T-helper 17 cell (primary cell): ENCODE results near the gene CDK5RAP2. TPM values are rescaled to one million over a fixed set of nuclear protein-coding genes. Genes with fewer than 3 reads are reported as not detected.
"Not testable (repeated sequence)": the region's sequence is repeated elsewhere in the genome, so short reads cannot be mapped to it uniquely, and the experiment has no call there.

Source experiments
- ATAC-seq: fragments of 150-1000 bp; cut with Tn5 transposase; 2 replicates; pipeline ENCODE4 v1.10.0; 2021; ENCODE audit warnings: mild to moderate bottlenecking, moderate library complexity
- DNase-seq, 3 donors: peaks; one replicate each; pipeline versions ENCODE4 v3.0.0 to v3.0.0-alpha.2; 2020 to 2021
- H3K9me3 ChIP-seq: one replicate; pipeline ENCODE4 v1.7.0; 2013; ENCODE audit warnings: low read length, mild to moderate bottlenecking; ENCODE audit not compliant: control insufficient read depth, poor library complexity, severe bottlenecking
- H3K27ac Mint-ChIP-seq: one replicate; pipeline ENCODE4 v1.8.0; 2022; ENCODE audit warnings: mild to moderate bottlenecking, moderate library complexity, mixed read lengths
- H3K27me3 Mint-ChIP-seq: one replicate; pipeline ENCODE4 v1.8.0; 2022; ENCODE audit warnings: mixed read lengths
- H3K36me3 Mint-ChIP-seq: one replicate; pipeline ENCODE4 v1.8.0; 2022; ENCODE audit warnings: low read depth, mixed read lengths
- H3K4me1 Mint-ChIP-seq: one replicate; pipeline ENCODE4 v1.8.0; 2022; ENCODE audit warnings: mild to moderate bottlenecking, mixed read lengths
- H3K4me3 Mint-ChIP-seq: one replicate; pipeline ENCODE4 v1.8.0; 2022; ENCODE audit warnings: mild to moderate bottlenecking, moderate library complexity, mixed read lengths
- total RNA-seq, 4 donors: library from RNA in 2 of 4; stranded (reverse) in 2 of 4; gene quantifications; one replicate each; pipeline ENCODE4 v1.2.3 and lab custom pipeline; 2022 to 2026

Gene CDK5RAP2
- total RNA-seq, 2 donors from 2014 or later, result 59.5 to 68.1 TPM

DNA sequence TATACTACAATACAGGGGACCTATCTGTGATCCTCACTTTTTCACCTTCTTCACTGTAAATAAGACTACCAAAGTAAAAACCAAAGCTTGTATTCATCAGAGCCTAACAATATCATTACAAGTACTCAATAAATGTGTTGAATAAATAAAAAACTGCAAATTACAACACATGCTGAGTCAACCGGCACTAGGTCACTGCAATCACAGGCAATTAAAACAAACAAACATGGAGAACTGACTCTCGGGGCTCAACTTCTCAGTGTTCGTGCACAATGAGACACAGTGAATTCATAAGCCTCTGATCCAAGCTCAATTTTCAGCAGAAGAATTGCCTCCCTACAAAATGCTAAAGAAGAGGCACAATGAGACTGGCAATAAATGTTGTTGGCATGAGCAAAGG is 69.2 kb downstream of the CDK5RAP2 start:
- peaks cover 18% of the 10 kb centered on the region for H3K36me3 Mint-ChIP-seq
- H3K4me1 Mint-ChIP-seq, result no peaks in the 10 kb centered on the region
- no peak overlapping the region for H3K4me3 Mint-ChIP-seq
- no peak overlapping the region for H3K27ac Mint-ChIP-seq
- ATAC-seq, result no peak
- no peaks in the 10 kb centered on the region for H3K27me3 Mint-ChIP-seq
- no peaks in the 10 kb centered on the region for H3K9me3 ChIP-seq
- DNase-seq, result no peak

DNA sequence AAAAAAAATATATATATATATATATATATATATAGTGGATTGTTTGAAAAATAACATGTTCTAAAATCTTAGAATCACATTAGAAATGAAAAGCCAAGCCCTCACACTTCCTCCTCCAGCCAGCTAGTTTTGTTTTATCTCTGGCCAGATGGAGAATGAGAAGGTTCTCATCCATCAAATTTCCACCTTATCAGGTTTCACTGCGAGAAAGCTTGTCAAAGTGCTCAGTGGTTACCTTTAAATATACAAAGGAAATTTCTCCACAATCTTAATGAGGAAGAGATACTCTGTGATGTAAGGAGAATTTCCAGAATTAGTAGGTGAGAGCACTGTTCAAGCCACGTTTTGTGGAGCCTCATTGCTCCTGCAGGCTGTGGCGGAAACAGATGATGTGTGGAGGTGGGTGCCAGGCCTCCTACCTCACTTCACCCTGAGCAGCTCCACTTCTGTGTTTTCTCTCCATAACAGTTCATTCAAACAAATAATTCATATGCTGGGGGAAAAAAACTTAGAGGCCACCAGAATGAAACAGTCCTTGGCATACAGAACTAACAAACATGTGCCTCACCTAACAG is 71.9 kb downstream of the CDK5RAP2 start:
- Mint-ChIP-seq H3K27me3 (no peaks in the 10 kb centered on the region), H3K4me3 (no peak overlapping the region), H3K36me3 (peaks cover 7% of the 10 kb centered on the region), H3K27ac (no peak overlapping the region), H3K4me1 (peaks cover 4% of the 10 kb centered on the region)
- H3K9me3 ChIP-seq, result no peaks in the 10 kb centered on the region
- ATAC-seq (no peak), DNase-seq (no peak)

DNA sequence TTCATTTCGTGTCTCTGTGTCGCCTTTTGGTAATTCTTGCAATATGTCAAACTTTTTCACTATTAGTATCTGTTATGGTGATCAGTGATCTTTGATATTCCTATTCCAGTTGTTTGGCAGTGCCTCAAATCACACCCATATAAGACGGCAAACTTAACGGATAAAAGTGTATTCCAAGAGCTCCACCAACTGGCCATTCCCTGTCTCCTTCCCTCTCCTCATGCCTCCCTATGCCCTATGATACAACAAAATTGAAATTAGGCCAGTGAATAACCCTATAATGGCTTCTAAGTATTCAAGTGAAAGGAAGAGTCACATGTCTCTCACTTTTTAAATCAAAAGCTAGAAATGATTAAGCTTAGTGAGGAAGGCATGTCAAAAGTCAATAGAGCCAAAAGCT is 74.8 kb downstream of the CDK5RAP2 start:
- no peak overlapping the region for H3K27ac Mint-ChIP-seq

DNA sequence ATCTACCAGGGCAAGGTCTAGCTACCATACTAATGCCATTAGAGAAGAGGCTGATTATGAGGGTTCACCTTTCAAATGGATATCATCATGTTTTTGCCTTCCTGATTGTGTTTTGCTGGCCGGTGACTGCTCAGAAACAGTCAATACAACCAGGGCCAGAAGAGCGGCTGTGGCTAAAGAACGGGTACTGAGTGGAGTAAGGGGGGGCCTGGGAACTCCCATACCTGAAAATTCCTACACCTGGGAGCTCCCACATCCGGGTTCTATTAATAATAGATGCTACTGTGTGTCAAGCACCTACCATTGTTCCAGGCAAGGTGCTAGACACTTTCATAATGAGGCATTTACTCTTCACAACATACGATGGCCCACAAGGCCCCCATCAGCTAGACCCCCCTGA is 79.2 kb downstream of the CDK5RAP2 start:
- Mint-ChIP-seq H3K27me3 (no peaks in the 10 kb centered on the region), H3K36me3 (peaks cover 3% of the 10 kb centered on the region), H3K27ac (no peak overlapping the region), H3K4me3 (no peak overlapping the region), H3K4me1 (peaks cover 9% of the 10 kb centered on the region)
- no peak for DNase-seq
- H3K9me3 ChIP-seq, result no peaks in the 10 kb centered on the region
- ATAC-seq, result no peak

More for the DNA sequence above, 74.8 kb downstream of the CDK5RAP2 start:
- H3K4me1 Mint-ChIP-seq, result peaks cover 9% of the 10 kb centered on the region
- no peak overlapping the region for H3K4me3 Mint-ChIP-seq
- no peaks in the 10 kb centered on the region for H3K27me3 Mint-ChIP-seq
- peaks cover 5% of the 10 kb centered on the region for H3K36me3 Mint-ChIP-seq
- no peak for ATAC-seq
- no peak for DNase-seq
- H3K9me3 ChIP-seq, result no peaks in the 10 kb centered on the region

DNA sequence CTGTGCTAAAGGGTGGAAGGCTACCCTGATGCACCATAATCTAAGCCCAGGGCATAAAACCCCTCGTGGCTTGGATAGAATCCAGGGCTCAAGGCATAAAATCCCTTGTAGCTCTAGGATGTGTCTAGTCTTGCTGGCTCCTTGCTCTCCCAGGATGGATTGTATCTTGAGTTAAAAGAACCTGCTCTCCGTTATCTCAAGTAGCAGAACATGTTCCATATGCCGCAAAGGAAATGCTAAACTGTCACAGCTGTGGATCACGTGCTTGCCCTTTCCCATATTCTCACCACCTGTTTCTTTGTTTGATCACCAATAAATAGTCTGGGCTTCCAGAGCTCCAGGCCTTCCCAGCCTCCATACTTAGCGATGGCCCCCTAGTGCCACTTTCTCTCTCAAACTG is 82.1 kb downstream of the CDK5RAP2 start:
- H3K4me3 Mint-ChIP-seq, H3K9me3 ChIP-seq, H3K4me1 Mint-ChIP-seq, DNase-seq, H3K27ac Mint-ChIP-seq, H3K36me3 Mint-ChIP-seq, ATAC-seq, H3K27me3 Mint-ChIP-seq: not testable (repeated sequence)

DNA sequence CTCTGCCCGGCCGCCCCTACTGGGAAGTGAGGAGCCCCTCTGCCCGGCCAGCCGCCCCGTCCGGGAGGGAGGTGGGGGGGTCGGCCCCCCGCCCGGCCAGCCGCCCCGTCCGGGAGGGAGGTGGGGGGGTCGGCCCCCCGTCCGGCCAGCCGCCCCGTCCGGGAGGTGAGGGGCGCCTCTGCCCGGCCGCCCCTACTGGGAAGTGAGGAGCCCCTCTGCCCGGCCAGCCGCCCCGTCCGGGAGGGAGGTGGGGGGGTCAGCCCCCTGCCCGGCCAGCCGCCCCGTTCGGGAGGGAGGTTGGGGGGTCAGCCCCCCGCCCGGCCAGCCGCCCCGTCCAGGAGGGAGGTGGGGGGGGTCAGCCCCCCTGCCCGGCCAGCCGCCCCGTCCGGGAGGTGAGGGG is 83.5 kb downstream of the CDK5RAP2 start:
- not testable (repeated sequence) for H3K36me3 Mint-ChIP-seq, H3K4me1 Mint-ChIP-seq, H3K27me3 Mint-ChIP-seq, H3K4me3 Mint-ChIP-seq, DNase-seq, ATAC-seq, H3K9me3 ChIP-seq, H3K27ac Mint-ChIP-seq

DNA sequence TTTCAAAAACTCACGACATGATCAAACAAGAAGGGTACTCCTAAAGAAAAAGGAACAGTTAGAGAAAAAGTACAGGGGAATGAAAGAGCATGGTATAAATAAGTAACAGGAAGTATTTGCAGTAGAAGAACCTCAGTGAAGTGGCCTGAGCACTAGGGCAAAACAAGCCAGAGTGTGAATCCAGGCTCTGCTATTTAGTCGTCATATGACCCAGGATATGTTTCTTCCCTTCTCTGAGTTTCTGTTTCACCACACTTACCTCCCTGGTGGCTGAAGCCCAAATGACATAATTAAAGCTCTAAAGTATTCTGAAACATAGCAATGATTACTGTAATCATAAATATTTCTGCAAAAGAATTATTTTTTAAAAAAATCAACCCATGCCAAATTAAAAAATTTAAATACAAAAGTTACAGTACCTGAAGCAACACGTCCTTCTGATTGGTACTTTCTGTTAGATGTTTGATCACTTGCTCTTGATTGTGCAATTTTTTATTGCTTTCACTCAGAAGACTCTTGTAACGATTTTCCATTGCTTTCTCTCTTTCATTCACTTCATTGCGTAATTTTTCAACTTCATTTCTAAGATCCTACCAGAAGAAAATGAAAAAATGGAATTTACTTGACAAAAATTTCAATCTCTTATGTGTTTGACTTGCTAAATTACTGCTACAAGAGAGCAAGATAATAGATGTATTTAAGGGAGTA is 88.9 kb downstream of the CDK5RAP2 start:
- Mint-ChIP-seq H3K4me3 (no peak overlapping the region), H3K4me1 (peaks cover 11% of the 10 kb centered on the region), H3K36me3 (peaks cover 25% of the 10 kb centered on the region), H3K27ac (peak overlapping the region; percentile 29), H3K27me3 (no peaks in the 10 kb centered on the region)
- no peak for ATAC-seq
- no peaks in the 10 kb centered on the region for H3K9me3 ChIP-seq
- no peak for DNase-seq

DNA sequence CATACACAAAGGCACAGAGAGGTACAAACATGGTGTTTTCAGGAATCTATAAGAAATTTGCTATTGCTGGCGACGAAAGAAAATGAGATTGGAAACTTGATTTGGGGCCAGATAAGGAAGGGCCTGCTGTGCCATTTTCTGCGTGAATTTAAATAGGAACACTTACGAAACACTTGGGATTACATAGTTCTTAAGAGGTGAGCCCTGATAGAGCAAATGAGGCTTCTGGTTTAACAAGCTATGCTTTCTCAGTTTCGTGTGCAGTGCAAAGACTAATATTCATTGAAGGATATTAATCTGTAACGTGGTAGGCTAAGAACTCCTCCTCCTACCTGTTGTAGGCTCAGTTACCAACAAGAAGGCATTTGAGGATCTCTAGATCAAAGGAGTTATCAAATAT is 93.1 kb downstream of the CDK5RAP2 start:
- Mint-ChIP-seq H3K27ac (no peak overlapping the region), H3K36me3 (peaks cover 27% of the 10 kb centered on the region), H3K4me3 (no peak overlapping the region), H3K4me1 (peaks cover 11% of the 10 kb centered on the region), H3K27me3 (no peaks in the 10 kb centered on the region)
- no peaks in the 10 kb centered on the region for H3K9me3 ChIP-seq
- no peak for DNase-seq
- no peak for ATAC-seq

DNA sequence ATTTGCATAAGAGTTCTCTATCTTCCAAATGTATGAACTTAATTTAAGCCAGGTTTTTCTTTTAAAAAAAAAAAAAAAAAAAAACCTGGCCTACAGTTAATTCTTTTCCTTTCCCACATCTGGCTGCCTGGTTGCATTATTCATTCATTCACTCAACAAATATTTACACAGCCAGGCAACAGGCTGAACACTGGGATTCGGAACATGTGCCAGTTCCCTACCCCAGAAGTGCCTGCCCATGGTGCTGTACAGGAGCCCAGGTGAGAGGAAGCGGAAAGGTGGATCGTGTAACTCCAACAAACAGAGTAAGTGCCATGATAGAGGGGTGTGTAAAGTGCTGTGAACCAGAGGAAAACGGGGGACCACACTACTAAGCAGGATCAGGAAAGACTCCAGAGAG is 93.6 kb downstream of the CDK5RAP2 start:
- no peak overlapping the region for H3K27ac Mint-ChIP-seq
- H3K4me1 Mint-ChIP-seq, result peaks cover 13% of the 10 kb centered on the region
- H3K9me3 ChIP-seq, result no peaks in the 10 kb centered on the region
- ATAC-seq, result no peak
- peaks cover 27% of the 10 kb centered on the region for H3K36me3 Mint-ChIP-seq
- DNase-seq, result no peak
- H3K4me3 Mint-ChIP-seq, result no peak overlapping the region
- H3K27me3 Mint-ChIP-seq, result no peaks in the 10 kb centered on the region

DNA sequence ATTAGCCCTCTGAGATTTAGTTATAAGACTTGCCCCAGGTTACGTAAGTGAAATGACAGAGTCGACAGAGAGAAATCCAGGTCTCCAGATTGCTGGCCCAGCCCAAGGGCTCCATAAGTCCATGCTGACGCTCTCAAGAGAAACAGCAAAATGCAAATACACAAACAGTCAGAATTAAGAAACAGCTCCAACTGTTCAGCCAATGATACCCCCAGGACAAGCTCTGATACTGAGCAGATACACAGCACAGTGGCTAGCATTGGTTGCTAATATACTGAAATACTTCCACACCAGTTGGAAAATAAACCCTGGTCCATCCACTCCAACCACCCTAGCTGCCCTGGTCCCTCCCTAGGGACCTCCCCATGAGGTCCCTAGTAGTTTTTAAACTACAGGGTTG is 94.2 kb downstream of the CDK5RAP2 start:
- Mint-ChIP-seq H3K4me3 (no peak overlapping the region), H3K27ac (no peak overlapping the region), H3K36me3 (peaks cover 25% of the 10 kb centered on the region), H3K27me3 (no peaks in the 10 kb centered on the region), H3K4me1 (peaks cover 12% of the 10 kb centered on the region)
- DNase-seq (no peak), ATAC-seq (no peak)
- H3K9me3 ChIP-seq, result no peaks in the 10 kb centered on the region

DNA sequence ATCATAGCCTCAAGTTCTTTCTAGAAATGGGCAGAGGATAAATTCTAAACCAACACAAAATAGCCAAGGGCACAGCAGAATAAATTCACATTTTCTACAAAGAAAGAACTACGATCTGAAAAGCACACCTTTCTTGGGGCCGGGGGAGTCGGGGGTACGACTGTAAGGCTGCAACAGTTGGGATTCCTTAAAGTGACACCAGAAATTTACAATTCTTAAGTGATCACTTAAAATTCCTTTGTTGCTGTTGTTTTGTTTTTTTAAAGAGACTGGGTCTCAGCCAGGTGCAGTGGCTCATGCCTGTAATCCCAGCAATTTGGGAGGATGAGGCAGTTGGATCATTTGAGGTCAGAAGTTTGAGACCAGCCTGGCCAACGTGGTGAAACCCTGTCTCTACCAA is 95.8 kb downstream of the CDK5RAP2 start:
- H3K4me3 Mint-ChIP-seq, result no peak overlapping the region

DNA sequence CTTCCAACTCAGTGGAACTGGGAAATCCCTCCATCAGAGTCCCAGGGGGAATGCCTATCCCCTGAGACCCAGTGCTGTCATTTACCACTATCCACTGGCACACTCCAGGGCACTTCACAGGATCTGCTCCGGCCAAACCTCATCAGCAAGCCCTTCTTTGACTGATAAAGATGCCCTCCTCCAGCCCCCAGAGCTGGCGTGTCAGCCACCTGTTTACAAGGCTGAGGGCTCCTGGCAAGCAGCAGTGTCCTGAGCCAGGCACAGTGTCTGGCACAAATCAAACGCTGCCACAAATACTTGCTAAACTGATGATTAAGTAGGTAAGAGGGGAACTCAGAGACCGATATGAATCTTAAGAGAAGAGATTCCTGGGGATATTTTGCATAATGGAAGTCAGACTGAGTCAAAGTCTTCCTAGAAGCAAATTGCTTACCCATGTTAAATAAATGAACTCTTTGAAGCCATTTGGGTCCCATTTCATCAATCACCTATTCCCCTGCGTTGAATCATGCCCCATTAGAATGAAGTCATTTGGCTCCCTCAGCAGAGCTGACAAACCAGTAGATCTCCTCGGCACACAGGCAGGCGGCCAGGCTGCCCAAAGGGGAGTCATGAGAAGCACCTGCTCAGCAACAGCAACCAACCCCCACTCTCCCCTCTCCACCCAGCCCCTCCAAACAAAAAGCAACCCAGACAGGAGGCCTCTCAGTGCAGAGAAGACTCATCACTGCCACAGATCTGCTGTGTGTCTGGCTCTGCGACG is 97.4 kb downstream of the CDK5RAP2 start:
- ATAC-seq (no peak), DNase-seq (no peak)
- peaks cover 6% of the 10 kb centered on the region for H3K4me1 Mint-ChIP-seq
- no peak overlapping the region for H3K27ac Mint-ChIP-seq
- H3K27me3 Mint-ChIP-seq, result no peaks in the 10 kb centered on the region
- peaks cover 8% of the 10 kb centered on the region for H3K36me3 Mint-ChIP-seq
- H3K9me3 ChIP-seq, result no peaks in the 10 kb centered on the region
- H3K4me3 Mint-ChIP-seq, result no peak overlapping the region

More for the DNA sequence above, 95.8 kb downstream of the CDK5RAP2 start:
- Mint-ChIP-seq H3K27me3 (no peaks in the 10 kb centered on the region), H3K4me1 (peaks cover 6% of the 10 kb centered on the region), H3K36me3 (peaks cover 15% of the 10 kb centered on the region), H3K27ac (no peak overlapping the region)
- ATAC-seq, result no peak
- DNase-seq, result no peak
- H3K9me3 ChIP-seq, result no peaks in the 10 kb centered on the region

DNA sequence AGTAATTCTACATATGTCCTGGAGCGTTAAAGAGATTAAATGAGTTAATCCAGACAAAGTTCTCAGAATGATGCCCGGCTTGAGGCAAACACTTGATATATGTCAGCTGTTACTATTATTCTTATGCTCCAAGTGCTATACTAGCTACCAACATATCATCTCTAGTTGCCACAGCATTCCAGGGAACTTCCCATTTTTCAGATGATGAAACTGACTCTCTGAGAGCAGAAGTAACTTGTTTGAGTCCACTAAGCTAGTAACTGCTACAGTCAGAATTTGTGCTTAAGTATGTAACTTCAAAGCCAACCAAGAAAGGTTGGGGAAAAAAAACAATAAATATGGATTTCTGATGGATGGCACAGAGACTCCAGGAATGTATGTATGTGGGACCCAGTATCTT is 98.1 kb downstream of the CDK5RAP2 start:
- no peaks in the 10 kb centered on the region for H3K27me3 Mint-ChIP-seq
- H3K36me3 Mint-ChIP-seq, result peaks cover 8% of the 10 kb centered on the region
- ATAC-seq, result no peak
- no peak overlapping the region for H3K27ac Mint-ChIP-seq
- H3K4me1 Mint-ChIP-seq, result peaks cover 8% of the 10 kb centered on the region
- no peaks in the 10 kb centered on the region for H3K9me3 ChIP-seq
- DNase-seq, result no peak
- no peak overlapping the region for H3K4me3 Mint-ChIP-seq
